Stomach (tissue), 4 donors: ENCODE measurements around the gene ZNF687.

Source experiments
- CTCF ChIP-seq, 7 experiments: fragments of 450-650 bp in 4 of 7; fragments of 200-600 bp in 3 of 7; sonication (generic) in 3 of 7; IDR thresholded peaks; one replicate each; pipeline ENCODE4 v1.5.1; 2016 to 2019; ENCODE audit warnings: antibody characterized with exemption in 7 of 7, control low read depth in 2 of 7, mild to moderate bottlenecking in 1 of 7
- EP300 ChIP-seq: sonication (generic); formaldehyde crosslinking; IDR thresholded peaks from one replicate; pipeline ENCODE4 v1.6.1; 2017; ENCODE audit warnings: antibody characterized with exemption
- POLR2A ChIP-seq, 4 donors: fragments of 450-650 bp; IDR thresholded peaks; one replicate each; pipeline ENCODE4 v1.6.1; 2016; ENCODE audit warnings: antibody characterized with exemption in 4 of 4, control low read depth in 2 of 4, mild to moderate bottlenecking in 1 of 4, moderate library complexity in 1 of 4
- POLR2AphosphoS5 ChIP-seq, 3 donors: sonication (generic); formaldehyde crosslinking; IDR thresholded peaks; one replicate each; pipeline ENCODE4 v1.6.1; 2016; ENCODE audit warnings: antibody characterized with exemption in 3 of 3

- TF ChIP-seq CTCF (IDR thresholded peaks at IDR 0.05) (no peak), POLR2AphosphoS5 (IDR thresholded peaks at IDR 0.05) (no peak), EP300 (no peak), POLR2A (IDR thresholded peaks at IDR 0.05) (no peak)
Observed at GRCh38 chr1:151336556-151336955, 54.5 kb downstream of the ZNF687 start.
